Measurements from ENCODE around the gene EYA2. TPM values are rescaled to one million over a fixed set of nuclear protein-coding genes. Genes with fewer than 3 reads are reported as not detected.

The EYA2 gene
- total RNA-seq, 1 experiment from 2014 or later: not detected

GRCh38 chr20:46963196-46963529 lies 68.5 kb downstream of the EYA2 start:
- intact Hi-C loops (cut with micrococcal nuclease; ENCODE audit: unreplicated experiment): no loop called here
- POLR2A ChIA-PET (ENCODE audit: low non-redundant PET): no interaction called here
- CTCF ChIA-PET: no interaction called here
- no TSS peak for BruUV-seq (replicated peaks)
- no peaks in the 10 kb centered on the region for H3K9me3 ChIP-seq (ENCODE audit: low read depth, low read length, poor library complexity, severe bottlenecking)
- no peaks in the 10 kb centered on the region for H3K27me3 ChIP-seq (replicated peaks; ENCODE audit: insufficient read depth, low read depth, low read length, poor library complexity)
- H3K36me3 ChIP-seq (ENCODE audit: insufficient read depth, low read length, poor library complexity, severe bottlenecking): no peaks in the 10 kb centered on the region
- H3K4me1 ChIP-seq (ENCODE audit: insufficient read depth, low read length, poor library complexity, severe bottlenecking): no peaks in the 10 kb centered on the region
- no peak for DNase-seq (ENCODE audit: low spot score)
- H3K4me3 ChIP-seq (ENCODE audit: low read depth, low read length, poor library complexity, severe bottlenecking): no peak overlapping the region
- no peak for TF ChIP-seq CTCF (conservative IDR thresholded peaks at IDR 0.05; ENCODE audit: low read depth, low read length)
- no peak for TF ChIP-seq EZH2 (IDR thresholded peaks at IDR 0.05; ENCODE audit: borderline replicate concordance, low read depth, low read length, poor library complexity, severe bottlenecking)
- H3K27ac ChIP-seq (ENCODE audit: low read depth, low read length, poor library complexity, severe bottlenecking): no peak overlapping the region

GRCh38 chr20:46963758-46964617 lies 69.3 kb downstream of the EYA2 start:
- intact Hi-C loops (cut with micrococcal nuclease; ENCODE audit: unreplicated experiment): no loop called here
- ChIA-PET POLR2A (ENCODE audit: low non-redundant PET) (no interaction called here), CTCF (no interaction called here)
- H3K9me3 ChIP-seq (ENCODE audit: low read depth, low read length, poor library complexity, severe bottlenecking): no peaks in the 10 kb centered on the region
- no peak overlapping the region for H3K27ac ChIP-seq (ENCODE audit: low read depth, low read length, poor library complexity, severe bottlenecking)
- DNase-seq (ENCODE audit: low spot score): no peak
- no peaks in the 10 kb centered on the region for H3K27me3 ChIP-seq (replicated peaks; ENCODE audit: insufficient read depth, low read depth, low read length, poor library complexity)
- no peak overlapping the region for H3K4me3 ChIP-seq (ENCODE audit: low read depth, low read length, poor library complexity, severe bottlenecking)
- no peaks in the 10 kb centered on the region for H3K36me3 ChIP-seq (ENCODE audit: insufficient read depth, low read length, poor library complexity, severe bottlenecking)
- TF ChIP-seq CTCF (conservative IDR thresholded peaks at IDR 0.05; ENCODE audit: low read depth, low read length) (no peak), EZH2 (IDR thresholded peaks at IDR 0.05; ENCODE audit: borderline replicate concordance, low read depth, low read length, poor library complexity, severe bottlenecking) (no peak)
- no peaks in the 10 kb centered on the region for H3K4me1 ChIP-seq (ENCODE audit: insufficient read depth, low read length, poor library complexity, severe bottlenecking)
- no TSS peak for BruUV-seq (replicated peaks)

GRCh38 chr20:46964618-46965455 lies 70.2 kb downstream of the EYA2 start:
- H3K9me3 ChIP-seq (ENCODE audit: low read depth, low read length, poor library complexity, severe bottlenecking): no peaks in the 10 kb centered on the region
- TF ChIP-seq EZH2 (IDR thresholded peaks at IDR 0.05; ENCODE audit: borderline replicate concordance, low read depth, low read length, poor library complexity, severe bottlenecking): no peak
- TF ChIP-seq CTCF (conservative IDR thresholded peaks at IDR 0.05; ENCODE audit: low read depth, low read length): no peak
- no peak overlapping the region for H3K4me3 ChIP-seq (ENCODE audit: low read depth, low read length, poor library complexity, severe bottlenecking)
- intact Hi-C loops (cut with micrococcal nuclease; ENCODE audit: unreplicated experiment): no loop called here
- no peak for DNase-seq (ENCODE audit: low spot score)
- BruUV-seq (replicated peaks): no TSS peak
- H3K36me3 ChIP-seq (ENCODE audit: insufficient read depth, low read length, poor library complexity, severe bottlenecking): no peaks in the 10 kb centered on the region
- CTCF ChIA-PET: no interaction called here
- H3K27me3 ChIP-seq (replicated peaks; ENCODE audit: insufficient read depth, low read depth, low read length, poor library complexity): no peaks in the 10 kb centered on the region
- H3K4me1 ChIP-seq (ENCODE audit: insufficient read depth, low read length, poor library complexity, severe bottlenecking): no peaks in the 10 kb centered on the region
- no peak overlapping the region for H3K27ac ChIP-seq (ENCODE audit: low read depth, low read length, poor library complexity, severe bottlenecking)
- POLR2A ChIA-PET (ENCODE audit: low non-redundant PET): no interaction called here

Data from A673 (cell line).